Psoas muscle (tissue), 7 donors: Measurements from ENCODE around the gene C1QL3. TPM values are rescaled to one million over a fixed set of nuclear protein-coding genes. Genes with fewer than 3 reads are reported as not detected.

ENCODE experiments used
- polyA plus RNA-seq, 3 donors: library from polyadenylated mRNA; stranded (reverse); fragments of 200-250 nt; gene quantifications; one replicate each; pipeline ENCODE4 v1.2.3, GENCODE V29; 2013
- total RNA-seq, 4 donors: library from RNA; stranded (reverse); fragmentation: NEBNext Ultra II Directional in 2 of 4; extraction: Animal tissue kit (Norgen Biotek cat#: 25700) in 2 of 4; gene quantifications; one replicate each; pipeline versions ENCODE4 v1.2.1 to v1.2.4, GENCODE V29; 2021 to 2023
- donor health status: healthy with polysubstance abuse.
- donor health status: DM: no; HTN: no; CAD: no; lungs with moderate emphysema.
- donor health status: Bipolar disorder and iron deficiency.
- donor health status: healthy.
- donor health status: DM: no; HTN: no; CAD: no.
- donor health status: DM: no; HTN: no; CAD: no.
- donor health status: DM: yes; HTN: yes; CAD: no.

The C1QL3 gene
- total and polyA plus RNA-seq, 7 donors = 0.04 to 0.08 TPM; not detected in 5

Other genes with a start within 250 kb of the C1QL3 start
- gene PTER, start 84.9 kb downstream of the C1QL3 start, total RNA-seq = 10 to 100 TPM in 1 of 4 donors, 1 to 10 TPM in 3; 6.7 to 10.3 (median 6.8) TPM
- 10 to 100 TPM in 1 of 3 donors, 1 to 10 TPM in 2; 5.4 to 10.6 (median 5.9) TPM for gene PTER, start 84.9 kb downstream of the C1QL3 start, polyA plus RNA-seq